GM06990 (cell line): Measurements from ENCODE around the gene PQBP1.
A peak's percentile ranks its signal among the peaks of the same experiment; 100 is the strongest.
"Not testable (repeated sequence)": the region's sequence is repeated elsewhere in the genome, so short reads cannot be mapped to it uniquely, and the experiment has no call there.

Experiments used
- DNase-seq: peaks from one replicate; pipeline ENCODE4 v3.0.0-alpha.2; 2011; ENCODE audit not compliant: insufficient read length; ENCODE audit errors: extremely low read depth
- H3K27me3 ChIP-seq: replicated peaks from 2 replicates; pipeline ENCODE4 v1.6.0; 2011; ENCODE audit warnings: low read length; ENCODE audit not compliant: control insufficient read depth, insufficient read depth
- H3K36me3 ChIP-seq: 2 replicates; pipeline ENCODE4 v1.5.1; 2011; ENCODE audit warnings: low read length; ENCODE audit not compliant: control insufficient read depth, insufficient read depth
- H3K4me3 ChIP-seq: replicated peaks from 2 replicates; pipeline ENCODE4 v1.5.1; 2011; ENCODE audit warnings: low read depth, mild to moderate bottlenecking, control low read depth, low read length
- TF ChIP-seq, protein P1 (sequence below): IDR thresholded peaks from 2 replicates; pipeline ENCODE4 v1.5.1; 2011; ENCODE audit warnings: low read length, control low read depth, mild to moderate bottlenecking, inconsistent platforms; ENCODE audit not compliant: insufficient read depth, poor library complexity, severe bottlenecking

The PQBP1 gene

DNA sequence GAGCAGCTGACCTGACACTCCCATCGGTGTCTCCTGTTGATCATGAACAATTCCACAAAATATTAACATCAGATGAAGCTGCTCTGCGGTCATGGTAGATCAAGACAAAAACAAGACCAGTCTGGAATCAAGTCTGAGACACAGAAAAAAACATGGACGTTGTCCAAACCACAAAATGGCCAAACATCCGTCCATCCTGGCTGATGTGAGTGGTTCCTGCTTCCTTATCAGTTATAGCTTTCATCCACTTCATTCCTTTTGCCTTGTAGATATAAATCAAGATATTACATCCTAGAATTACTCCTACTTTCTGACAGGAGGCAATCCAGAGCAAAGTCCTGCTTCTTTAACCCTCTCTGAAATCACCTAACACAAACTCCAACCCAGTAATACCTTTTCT lies 33.5 kb upstream of the PQBP1 start:
- TF ChIP-seq, protein P1, sequence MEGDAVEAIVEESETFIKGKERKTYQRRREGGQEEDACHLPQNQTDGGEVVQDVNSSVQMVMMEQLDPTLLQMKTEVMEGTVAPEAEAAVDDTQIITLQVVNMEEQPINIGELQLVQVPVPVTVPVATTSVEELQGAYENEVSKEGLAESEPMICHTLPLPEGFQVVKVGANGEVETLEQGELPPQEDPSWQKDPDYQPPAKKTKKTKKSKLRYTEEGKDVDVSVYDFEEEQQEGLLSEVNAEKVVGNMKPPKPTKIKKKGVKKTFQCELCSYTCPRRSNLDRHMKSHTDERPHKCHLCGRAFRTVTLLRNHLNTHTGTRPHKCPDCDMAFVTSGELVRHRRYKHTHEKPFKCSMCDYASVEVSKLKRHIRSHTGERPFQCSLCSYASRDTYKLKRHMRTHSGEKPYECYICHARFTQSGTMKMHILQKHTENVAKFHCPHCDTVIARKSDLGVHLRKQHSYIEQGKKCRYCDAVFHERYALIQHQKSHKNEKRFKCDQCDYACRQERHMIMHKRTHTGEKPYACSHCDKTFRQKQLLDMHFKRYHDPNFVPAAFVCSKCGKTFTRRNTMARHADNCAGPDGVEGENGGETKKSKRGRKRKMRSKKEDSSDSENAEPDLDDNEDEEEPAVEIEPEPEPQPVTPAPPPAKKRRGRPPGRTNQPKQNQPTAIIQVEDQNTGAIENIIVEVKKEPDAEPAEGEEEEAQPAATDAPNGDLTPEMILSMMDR, result no peak
- H3K27me3 ChIP-seq, result no peaks in the 10 kb centered on the region
- H3K4me3 ChIP-seq, result no peak overlapping the region
- no peaks in the 10 kb centered on the region for H3K36me3 ChIP-seq
- DNase-seq, result no peak

DNA sequence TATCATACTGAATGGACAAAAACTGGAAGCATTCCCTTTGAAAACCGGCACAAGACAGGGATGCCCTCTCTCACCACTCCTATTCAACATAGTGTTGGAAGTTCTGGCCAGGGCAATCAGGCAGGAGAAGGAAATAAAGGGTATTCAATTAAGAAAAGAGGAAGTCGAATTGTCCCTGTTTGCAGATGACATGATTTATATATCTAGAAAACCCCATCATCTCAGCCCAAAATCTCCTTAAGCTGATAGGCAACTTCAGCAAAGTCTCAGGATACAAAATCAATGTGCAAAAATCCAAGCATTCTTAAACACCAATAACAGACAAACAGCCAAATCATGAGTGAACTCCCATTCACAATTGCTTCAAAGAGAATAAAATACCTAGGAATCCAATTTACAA lies 25.7 kb upstream of the PQBP1 start:
- H3K4me3 ChIP-seq, H3K36me3 ChIP-seq, DNase-seq, H3K27me3 ChIP-seq: not testable (repeated sequence)

DNA sequence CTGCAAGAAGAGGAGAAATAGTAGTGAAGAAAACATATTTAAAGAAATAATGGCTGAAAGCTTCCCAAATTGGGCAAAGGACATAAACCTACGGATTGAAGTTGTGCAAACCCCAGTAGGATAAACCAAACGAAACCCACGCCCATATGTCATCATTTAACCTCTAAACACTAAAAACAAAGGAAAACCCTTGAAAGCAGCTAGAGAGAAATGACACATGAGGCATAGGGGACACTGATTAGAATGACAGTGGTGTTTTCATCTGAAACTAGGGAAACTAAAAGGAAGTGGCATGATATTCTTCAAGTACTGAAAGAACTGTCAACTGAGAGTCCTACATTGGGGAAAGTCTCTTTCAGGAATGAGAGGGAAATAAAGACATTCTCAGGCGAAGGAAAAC lies 20.8 kb upstream of the PQBP1 start:
- not testable (repeated sequence) for H3K36me3 ChIP-seq, DNase-seq

DNA sequence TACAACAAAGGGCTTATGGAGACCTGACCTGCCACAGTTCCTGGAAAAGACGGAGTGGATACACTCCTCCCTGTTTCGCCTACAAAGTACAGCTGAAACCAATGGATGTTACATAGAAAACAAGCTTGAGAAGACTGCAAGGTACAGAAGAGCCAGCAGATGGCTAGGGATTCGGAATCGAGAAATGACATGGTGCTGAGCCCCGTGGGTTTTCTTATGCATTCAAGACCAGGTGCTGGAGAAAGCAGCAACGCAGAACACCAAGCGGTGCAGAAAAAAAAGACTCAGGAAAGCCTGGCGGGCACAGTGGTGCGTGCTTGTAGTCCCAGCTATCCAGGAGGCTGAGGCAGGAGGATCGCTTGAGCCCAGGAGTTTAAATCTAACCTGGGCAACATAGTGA lies 14.0 kb upstream of the PQBP1 start:
- DNase-seq, result no peak
- TF ChIP-seq, protein P1, result no peak
- Histone ChIP-seq H3K27me3 (no peaks in the 10 kb centered on the region), H3K4me3 (no peak overlapping the region), H3K36me3 (no peaks in the 10 kb centered on the region)

More for the DNA sequence above, 20.8 kb upstream of the PQBP1 start:
- H3K27me3 ChIP-seq, H3K4me3 ChIP-seq: not testable (repeated sequence)

DNA sequence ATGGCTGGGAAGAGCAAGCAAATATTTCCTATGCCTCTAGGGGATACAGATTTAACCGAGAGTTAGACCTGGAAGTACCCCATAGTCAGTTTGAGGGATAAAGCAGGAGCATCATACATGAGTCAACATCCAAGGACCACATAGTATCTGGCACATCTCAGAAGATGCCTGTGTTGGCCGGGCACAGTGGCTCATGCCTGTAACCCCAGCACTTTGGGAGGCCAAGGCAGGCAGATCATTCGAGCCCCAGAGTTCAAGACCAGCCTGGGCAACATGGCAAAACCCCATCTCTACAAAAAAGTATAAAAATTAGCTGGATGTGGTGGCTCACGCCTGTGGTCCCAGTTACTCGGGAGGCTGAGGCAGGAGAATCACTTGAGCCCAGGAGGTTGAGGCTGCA lies 11.1 kb upstream of the PQBP1 start:
- not testable (repeated sequence) for H3K36me3 ChIP-seq, H3K4me3 ChIP-seq, DNase-seq, H3K27me3 ChIP-seq

DNA sequence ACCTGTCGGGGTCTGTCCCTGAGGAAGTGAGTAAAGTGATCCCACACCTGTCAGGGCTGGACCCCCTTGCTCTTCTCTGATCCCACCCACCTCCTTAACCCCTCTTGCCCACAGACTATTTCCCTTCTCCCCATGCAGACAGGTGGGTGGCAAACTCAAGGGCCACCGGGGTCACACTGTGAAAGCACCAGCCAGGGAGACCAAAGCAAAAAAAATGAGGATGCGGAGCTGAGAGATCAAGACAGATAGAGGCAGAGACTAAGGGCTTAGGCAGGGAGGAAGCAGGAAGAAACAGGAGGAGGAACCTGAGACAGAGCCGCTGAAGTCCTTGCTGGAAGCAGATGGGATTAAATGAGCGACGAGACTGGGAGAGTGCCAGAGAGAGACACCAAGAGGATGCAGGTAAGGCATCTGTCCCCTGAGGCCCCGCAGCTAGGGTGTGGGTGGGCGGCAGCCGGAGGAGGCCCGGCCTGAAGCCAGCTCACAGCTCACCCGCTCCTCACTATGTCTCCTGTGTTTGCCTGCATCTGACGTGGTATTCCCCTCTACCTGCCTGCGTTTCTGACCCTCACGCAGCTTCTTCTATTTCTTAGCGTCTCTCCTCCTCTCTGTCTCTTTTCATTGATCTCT lies 7.3 kb upstream of the PQBP1 start:
- H3K36me3 ChIP-seq, result peaks cover 1% of the 10 kb centered on the region
- no peak for DNase-seq
- H3K4me3 ChIP-seq, result peak overlapping the region; percentile 58
- no peaks in the 10 kb centered on the region for H3K27me3 ChIP-seq
- TF ChIP-seq, protein P1, result no peak

DNA sequence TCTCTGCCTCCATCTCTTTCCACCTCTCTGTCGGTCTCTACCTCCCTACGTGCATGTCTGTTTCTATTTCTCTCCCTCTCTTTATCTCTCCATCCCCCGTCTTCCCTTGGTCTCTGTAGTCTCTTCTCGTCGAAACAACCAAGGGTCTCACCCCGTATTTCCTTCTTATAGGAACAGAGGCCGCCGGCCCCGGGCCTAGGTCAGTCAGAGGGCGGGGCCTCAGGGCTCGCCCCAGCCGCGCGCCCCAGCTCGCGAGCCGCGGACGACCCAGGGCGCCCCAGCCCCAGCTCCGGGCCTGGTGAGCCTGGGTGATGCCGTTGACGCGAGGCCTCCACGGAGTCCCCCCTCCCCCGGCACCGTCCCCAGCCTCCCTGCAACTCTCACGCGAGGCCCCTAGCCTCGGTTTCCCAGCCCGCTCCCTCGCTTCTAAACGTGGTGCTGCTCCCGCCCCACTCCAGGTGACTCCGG lies 6.8 kb upstream of the PQBP1 start:
- TF ChIP-seq, protein P1, result no peak
- Histone ChIP-seq H3K36me3 (peaks cover 1% of the 10 kb centered on the region), H3K27me3 (no peaks in the 10 kb centered on the region), H3K4me3 (peak overlapping the region; percentile 58)
- no peak for DNase-seq
